Stimulated activated CD8-positive, alpha-beta memory T cell treated with anti-CD3 and anti-CD28 coated beads, Interleukin-4, amount 100 ng/mL, for 48 hours (primary cell): ENCODE measurements around the gene ZNF367.

Source experiments
- DNase-seq: peaks from one replicate; pipeline ENCODE4 v3.0.0-alpha.2; 2020

ZNF367 gene

DNA sequence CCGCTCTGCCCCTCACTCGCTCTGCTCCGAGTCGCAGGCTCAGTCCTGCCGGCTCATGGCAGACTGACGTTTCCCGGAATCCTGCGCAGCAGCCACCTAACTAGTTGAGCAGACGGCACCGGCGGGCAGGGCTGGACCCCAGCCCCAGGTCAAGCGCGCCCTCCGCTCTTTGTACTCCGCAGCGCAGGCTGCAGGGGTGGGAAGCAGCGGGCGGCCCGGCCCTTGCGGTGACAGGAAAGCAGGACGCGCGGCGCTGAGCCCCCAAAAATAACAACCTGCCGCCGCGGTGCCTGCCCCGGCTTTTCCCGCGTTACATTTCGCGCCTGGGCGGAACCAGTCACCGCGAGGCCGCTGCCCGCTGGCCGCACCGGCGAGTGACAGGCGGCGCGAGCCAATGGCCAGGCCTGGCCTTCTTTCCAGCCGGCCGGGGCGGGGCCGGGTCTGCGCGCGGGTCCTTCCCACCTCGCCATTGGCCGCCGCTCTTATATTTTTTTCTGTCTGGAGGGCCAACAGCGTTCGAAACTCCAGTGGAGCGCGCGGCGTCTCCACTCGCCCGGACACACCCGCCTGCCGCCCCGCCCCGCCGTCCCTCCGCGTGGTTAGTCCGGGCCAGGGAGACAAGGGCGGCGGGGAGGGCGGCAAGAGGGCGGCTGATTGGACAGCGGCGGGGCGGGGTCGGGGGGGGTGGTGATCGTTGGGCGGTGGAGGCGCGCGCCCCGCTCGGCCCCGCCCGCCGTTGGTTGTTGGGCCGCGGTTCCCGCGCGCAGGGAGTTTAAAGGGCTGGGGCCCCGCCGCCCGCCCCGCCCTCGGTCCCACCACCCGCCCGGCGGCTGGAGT lies at the start of gene ZNF367:
Gene ZNF367, minus strand, starts transcription at position 288 of the 837 bp plus-strand sequence. CDS start 338 bp downstream, outside the sequence.
- DNase-seq = peak; percentile 94

DNA sequence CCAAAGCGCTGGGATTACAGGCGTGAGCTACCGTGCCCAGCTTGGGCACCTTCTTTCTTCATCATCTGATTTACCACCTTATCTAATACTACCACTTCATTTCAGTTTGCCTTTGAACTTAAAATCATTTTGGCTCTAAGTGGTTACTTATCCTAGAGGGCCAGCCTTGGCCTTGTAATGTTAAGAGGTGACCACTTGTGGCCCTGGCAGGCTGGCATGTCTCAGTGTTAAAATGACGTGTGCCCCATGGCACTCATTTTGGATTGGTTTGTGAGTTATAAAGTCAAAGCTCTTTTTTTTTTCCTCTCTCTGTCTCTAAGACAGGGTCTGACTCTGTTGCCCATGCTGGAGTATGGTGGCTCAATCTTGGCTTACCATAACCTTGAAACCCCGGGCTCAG lies 49.6 kb upstream of the ZNF367 start:
- no peak for DNase-seq

DNA sequence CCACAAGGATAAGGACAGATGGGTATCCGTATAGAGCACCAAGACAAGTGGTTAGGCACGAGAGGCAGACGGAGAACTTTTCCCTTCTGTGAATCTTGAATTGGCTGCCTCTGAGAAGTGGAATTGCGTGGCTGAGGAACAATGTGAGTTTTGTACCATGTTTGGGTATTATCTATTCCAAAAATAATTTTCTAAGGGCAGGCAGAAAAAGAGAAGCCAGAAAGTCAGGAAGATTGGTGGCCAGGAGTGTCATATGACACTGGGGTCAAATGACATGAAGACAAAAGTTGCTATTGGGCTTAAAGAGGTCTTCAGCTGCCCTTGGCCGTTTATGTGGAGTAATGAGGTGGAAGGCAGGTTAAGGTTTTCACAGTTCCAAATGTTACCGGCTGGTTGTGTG lies 46.3 kb upstream of the ZNF367 start:
- DNase-seq = no peak

DNA sequence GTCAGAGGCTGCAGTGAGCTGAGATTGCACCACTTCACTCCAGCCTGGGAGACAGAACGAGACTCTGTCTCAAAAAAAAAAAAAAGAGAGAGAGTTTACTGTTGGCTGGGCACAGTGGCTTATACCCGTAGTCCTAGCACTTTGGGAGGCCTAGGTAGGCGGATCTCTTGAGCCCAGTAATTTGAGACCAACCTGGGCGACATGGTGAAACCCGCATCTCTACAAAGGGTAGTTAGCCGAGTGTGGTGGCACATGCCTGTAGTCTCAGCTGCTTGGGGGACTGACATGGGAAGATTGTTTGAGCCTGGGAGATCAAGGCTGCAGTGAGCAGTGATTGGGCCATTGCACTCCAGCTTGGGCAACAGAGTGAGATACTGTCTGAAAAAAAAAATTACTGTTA lies 44.4 kb upstream of the ZNF367 start:
- no peak for DNase-seq

DNA sequence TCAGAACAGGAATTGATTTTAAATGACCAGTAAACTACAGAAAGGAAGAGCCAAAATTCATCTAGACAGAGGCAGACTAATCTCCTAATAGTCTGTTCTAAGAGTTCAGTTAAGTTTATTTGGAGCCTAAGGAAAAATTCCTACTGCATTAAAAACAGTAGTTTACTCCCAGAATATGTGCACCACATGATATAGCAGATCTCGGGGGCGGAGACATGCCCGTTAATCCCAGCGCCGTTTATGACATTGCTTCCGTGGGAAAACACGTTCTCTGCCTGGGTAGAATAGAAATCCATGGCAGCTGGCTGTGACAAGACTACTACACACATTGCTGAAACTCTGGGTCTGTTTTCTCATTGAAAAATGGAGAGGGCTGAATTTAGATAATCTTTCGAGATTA lies 43.2 kb upstream of the ZNF367 start:
- no peak for DNase-seq

DNA sequence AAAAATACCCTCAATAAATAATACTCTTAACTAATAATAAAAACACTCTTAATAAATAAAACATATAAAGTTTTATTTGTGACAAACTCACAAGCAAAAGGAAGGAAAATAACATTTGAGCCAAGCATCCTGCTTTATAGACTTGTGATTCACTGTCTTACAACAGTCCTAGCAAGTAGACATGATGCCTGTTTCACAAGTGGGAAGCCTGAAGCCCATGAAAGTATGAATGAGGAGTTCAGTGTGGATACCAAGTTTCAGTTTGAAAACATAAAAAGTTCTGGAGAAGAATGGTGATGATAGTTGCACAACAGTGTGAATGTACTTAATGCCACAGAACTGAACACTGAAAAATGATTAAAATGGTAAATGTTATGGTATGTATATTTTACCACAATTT lies 42.7 kb upstream of the ZNF367 start:
- no peak for DNase-seq

DNA sequence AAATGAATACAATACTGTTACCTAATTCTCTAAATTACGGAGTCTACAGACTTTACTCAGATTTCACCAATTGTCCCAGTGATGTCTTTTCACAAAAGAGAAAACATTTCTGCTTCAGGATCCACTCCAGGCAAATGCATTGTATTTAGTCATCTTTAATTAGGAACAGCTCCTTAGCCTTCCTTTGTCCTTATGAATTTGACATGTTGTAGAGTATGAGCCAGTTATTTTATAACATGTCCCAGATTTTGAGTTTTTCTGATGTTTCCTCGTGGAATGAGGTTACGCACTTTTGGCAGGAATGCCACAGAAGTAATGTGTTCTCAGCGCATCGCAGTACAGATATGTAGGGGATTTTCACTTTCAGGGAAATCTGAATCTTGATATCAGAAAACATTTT lies 42.3 kb upstream of the ZNF367 start:
- DNase-seq = no peak

DNA sequence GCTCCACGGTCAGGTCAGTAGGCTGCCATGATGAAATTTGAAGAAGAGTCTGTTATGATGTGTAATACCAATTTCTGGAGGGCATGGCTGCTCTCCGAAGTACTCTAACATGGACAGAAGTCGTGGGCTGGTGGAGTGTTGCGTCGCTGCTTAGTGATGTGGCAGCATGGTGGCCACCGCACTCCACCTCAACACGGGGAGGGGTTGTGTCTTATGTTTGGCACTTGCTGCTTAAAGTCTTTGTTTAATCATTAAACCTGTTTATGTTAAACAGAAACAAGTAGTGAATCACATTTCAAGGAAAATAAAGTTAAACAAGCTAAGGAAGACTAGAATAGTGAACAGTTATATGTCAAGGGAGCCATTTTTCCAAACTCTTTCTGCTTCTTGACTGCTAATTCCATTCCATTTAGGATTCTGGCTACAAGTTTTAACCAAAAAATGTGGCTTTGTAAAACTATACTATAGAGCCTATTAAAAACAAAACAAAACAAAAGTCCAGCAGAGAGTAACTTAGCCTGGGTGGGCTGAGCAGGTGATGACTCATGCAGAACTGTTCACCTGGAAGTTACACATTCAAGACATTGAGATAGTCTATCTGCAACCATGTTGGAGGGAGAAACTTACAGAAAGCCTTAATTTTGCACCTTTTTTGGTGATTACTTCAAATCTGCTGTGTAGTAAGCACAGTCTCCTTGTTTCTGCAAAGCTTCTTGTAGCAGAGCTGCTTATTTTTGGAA lies 41.3 kb upstream of the ZNF367 start:
- no peak for DNase-seq

DNA sequence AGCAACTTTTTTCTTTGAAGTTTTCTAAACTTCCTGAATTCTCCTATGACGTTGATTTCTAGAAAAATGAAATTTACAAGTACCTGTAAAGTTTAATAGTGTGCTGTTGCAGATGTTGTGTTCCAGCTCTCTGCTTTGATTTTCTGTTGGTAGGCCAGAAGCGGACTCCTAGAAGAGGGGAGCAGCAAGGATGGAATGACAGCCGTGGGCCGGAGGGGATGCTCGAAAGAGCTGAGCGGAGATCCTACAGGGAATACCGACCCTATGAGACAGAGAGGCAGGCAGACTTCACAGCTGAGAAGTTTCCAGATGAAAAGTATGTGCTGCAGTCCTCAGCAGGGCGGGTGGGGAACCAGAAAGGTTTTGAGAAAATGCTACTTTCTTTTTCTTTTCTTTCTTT lies 40.1 kb upstream of the ZNF367 start:
- no peak for DNase-seq

DNA sequence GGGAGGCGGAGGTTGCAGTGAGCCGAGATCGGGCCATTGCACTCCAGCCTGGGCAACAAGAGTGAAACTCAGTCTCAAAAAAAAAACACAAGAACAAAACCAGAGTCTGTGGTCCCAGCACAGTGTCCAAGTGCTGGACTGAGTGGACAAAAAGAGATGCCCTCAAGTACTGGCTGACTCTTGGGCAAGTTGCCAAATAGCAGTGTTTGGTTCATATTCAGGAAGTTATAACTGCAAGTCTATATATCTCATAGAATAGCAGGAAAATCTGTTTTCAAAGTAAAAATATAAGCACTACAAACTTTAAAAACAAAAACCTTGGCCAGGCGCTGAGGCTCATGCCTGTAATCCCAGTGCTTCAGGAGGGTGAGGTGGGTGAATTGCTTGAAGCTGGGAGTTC lies 39.1 kb upstream of the ZNF367 start:
- no peak for DNase-seq

DNA sequence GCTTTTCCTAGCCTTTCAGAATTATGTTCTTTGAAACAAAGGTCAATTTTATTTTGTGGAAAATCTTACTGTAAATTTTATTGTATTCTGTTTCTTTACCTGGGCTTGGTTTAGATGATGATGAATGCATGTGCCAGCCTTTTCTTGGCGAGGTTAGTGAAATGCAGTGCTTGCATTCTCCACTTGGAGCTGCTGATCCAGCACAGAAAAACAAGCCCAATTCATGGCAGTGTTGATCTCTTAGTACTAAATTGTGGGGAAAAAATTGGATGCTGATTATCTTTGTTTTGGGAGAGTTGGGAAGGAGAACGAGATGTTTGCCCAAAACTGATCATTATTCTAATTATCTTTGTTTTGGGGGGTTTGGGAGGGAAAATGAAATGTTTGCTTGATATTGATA lies 35.5 kb upstream of the ZNF367 start:
- no peak for DNase-seq

DNA sequence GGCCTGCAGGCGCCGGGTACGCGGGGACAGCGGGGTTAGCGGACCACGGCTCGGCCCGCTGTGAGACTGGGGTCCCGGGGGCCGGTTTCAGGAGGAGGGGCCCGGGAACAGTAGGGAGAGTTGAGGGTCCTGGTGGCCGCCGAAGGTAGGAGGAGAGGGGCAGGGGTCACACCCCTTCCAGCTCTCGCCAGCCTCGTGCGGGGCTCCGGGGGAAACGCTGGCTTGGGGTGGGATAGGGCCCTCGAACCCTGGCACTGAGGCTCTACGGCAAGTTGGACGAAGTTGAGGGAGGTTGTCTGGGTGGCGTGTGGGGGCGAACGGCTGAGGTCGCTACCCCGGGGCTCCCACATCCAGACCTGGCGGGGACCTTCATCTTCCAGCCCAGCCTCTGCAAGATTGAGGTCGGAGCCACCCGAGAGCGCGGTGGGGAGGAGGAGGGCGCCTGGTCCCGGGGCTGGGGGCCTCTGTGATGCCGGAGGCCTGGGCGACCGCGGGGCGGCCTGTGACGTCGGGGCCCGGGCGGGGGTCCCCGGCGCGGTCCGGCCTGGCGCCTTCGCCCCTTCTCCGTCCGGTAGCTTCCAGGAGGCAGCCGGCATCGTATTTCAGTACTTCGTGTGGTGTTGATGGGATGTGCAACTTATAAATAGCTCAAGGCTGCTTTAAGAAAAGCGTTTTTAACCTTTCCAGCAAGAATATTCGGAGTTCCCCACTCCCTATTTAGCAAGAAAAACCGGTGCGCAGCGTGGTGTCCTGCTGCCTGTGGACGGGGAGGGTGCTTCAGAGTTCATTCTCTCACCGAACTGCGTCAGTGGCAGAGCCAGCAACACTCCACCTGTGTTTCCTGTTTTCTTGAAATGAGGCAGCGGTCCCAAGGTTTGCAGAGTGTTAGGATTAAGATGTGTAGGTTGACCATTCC lies 32.7 kb upstream of the ZNF367 start:
- peak; percentile 45 for DNase-seq

DNA sequence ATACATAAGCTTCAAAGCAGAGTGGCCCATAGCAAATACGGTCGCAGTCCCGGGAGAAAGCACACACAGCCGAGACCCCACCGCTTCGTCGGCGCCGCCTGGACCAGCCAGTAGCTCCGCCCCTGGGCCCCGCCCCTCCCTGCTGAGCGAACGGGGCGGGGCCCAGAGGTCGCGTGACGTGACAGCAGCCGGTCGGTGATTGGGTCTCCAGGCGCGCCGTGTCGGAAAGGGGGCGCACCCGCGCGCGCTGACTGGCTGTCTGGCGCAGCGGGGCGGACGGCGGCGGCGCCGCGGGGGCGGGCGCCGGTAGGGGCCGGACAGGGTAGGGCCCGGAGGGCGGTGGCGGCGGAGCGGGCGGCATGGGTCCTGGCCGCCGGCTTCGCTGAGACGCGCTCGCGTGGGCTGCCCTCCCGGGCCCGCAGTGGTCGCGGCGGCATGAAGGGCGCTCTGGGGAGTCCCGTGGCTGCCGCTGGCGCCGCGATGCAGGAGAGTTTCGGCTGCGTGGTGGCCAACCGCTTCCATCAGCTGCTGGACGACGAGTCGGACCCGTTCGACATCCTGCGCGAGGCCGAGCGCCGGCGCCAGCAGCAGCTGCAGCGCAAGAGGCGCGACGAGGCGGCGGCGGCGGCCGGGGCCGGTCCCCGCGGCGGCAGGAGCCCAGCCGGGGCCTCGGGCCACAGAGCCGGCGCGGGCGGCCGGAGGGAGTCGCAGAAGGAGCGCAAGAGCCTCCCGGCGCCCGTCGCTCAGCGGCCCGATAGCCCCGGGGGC lies 31.9 kb upstream of the ZNF367 start, which contains the start of gene HABP4:
Gene HABP4, plus strand, starts transcription at position 325 of the 768 bp plus-strand sequence. Its CDS starts 111 bp downstream, at position 436.
- peak; percentile 97 for DNase-seq

DNA sequence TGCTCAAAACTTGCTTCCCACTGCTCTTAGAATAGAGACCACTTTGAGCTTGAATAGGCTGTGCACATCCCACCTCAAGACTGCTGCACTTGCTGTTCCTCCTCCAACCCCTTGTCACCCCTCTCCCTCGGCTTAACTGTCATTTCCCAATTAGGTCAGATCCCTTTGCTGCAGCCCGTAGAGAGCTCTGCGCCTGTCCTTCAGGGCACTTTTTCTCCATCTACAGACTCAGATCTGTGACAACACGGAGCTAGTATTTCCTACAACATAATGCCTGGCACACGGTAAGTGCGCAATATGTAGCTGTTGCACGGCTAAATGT lies 31.3 kb upstream of the ZNF367 start:
- no peak for DNase-seq

DNA sequence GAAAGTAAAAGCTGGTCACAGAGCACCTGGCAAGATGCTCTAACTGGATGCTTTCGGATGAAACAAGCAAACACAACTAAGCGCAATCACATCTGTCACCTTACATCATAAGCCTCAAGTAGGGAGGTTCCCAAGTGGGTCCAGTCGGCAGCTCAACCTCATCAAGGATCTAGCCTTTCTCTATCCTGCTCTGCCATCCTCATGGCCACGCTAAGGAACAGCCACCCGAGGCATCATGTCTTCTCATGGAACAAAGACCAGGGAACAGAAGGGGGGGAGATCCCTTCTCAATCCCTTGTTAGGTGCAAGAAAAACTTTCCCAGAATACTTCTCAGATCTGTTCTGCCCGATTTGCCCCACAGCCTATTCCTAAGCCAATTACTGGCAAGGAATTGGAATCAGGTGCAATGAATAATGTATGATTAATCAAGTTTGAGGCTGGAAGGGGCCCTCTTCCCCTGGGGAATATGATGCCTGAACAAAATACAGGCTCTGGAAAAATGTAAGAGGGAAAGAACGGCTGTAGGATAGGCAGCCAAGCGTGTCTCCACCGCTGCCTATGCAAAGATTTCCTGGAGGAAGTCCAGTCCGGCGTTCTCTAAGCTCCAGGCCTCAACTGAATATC lies 30.5 kb upstream of the ZNF367 start:
- DNase-seq = no peak

DNA sequence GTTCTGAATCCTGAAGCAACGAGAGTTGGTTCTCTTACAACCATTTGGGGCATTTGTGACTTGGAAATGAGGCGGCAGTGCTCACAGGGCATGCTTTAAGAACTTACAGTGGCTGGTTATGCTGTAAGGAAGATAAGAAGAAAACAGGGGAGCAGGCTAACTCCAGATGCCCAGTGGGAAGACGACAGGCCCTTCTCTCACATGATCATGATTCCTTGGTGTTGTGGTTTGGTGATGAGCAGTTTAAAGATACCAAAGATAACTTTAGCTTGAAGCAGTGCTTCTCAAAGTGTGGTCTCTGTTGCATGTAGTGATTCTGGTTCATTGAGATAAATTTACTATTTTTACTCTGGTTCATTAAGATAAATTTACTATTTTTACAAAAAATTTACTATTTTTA lies 29.2 kb upstream of the ZNF367 start:
- DNase-seq = no peak

DNA sequence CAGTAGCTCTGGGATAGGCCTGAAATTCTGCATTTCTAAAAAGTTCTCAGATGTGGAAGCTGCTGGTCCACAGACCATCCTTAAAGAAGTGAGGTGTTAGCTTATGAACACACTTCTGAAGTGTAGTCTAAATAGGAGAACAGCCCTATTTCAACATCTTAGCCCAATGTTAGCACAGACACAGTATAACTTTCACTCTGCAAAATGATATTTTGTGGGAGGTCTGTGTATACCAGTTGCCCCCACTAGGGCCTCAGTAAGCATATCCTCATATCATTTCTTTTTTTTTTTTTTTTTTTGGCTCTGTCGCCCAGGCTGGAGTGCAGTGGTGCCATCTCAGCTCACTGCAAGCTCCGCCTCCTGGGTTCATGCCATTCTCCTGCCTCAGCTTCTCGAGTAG lies 24.3 kb upstream of the ZNF367 start:
- DNase-seq = no peak

DNA sequence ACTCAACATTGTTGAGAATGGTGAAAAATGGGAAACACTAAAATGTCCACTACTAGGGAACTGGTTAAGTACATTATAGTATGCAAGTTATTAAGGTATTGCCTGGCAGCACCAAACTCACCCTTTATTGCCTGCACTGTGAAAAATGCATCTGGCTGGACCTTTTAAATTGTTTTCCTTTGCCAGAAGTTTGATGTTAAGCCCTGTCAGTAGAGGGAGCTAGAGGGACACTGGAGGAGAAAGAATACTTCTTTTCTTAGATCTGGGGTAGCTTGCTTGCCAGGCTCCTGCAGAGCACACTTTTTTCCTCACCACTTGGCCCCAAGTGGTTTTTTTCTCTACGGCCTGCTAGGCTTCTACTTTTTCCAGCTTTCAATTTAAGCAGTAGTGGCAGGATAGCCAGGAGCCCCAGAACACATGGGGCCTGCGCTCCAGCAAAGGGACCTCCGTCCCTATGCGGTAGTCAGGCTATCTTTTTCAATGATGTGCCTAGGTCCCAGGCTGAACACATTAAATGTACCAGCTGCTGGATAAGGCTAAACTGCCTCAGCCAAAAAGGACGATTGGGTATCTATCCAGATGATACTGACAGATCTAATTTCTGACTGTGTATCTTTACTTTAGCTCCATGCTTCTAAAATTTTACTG lies 23.8 kb upstream of the ZNF367 start:
- no peak for DNase-seq

DNA sequence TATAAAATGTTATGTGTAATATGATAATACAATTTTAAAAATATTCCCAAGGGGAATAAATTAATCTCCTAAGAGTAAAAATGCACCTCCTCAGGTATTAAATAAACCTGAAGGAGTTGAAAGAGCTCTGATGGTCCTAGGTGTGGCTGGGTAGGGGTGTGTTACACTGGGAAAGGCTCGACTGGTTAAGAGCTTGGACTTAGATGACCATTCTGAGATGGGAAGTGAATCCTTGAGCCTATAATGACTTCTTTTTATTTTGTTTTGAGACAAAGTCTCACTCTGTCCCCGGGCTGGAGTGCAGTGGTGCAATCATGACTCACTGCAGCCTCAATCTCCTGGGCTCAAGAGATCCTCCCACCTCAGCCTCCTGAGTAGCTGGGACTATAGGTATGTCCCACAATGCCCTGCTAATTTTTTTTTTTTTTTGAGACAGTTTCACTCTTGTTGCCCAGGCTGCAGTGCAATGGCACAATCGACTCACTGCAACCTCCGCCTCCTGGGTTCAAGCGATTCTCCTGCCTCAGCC lies 22.6 kb upstream of the ZNF367 start:
- no peak for DNase-seq

DNA sequence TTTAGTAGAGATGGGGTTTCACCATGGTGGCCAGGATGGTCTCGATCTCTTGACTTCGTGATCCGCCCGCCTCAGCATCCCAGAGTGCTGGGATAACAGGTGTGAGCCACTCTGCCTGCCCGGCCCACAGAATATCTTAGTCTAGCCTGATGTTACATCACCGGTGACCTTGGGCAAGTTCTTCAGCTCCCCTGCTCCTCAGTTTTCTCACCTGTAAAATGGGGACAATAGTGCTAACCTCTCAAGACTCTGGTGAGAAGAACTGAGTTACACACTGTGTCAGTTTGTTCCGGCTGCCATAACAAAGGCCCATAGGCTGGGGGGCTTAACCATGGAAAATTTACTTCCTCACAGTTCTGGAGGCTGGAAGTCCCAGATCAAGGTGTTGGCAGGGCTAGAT lies 19.3 kb upstream of the ZNF367 start:
- no peak for DNase-seq

DNA sequence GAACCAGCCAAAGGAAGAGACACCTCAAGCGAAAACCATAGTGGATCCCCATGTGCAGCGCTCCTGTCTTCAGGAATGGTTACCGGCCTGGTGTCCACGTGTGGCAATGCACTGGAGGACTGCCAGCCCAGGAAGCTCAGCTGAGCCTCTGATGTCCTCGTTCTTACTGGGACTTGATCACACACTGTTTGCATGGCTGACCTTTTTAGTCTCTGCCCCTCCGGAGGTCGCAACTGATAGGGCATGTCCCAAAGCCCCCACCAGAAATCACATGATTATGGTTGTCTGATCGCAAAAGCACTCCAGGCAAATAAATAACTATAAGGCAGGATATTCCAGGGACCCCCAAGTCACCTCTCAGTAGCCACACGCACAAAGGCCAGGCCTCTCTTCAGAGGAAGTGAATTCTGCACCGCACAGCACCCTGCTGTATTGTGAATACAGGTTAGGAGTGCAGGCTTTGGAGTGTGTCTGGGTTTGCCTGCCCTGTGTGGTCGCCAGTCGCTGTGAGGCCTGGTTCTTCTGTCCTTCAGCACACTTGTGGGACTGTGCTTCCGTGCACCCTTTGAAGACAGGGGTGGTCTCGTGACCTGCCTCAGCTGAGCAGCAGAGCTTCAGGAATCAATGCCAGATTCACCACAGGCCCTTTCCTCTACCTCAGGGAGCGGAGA lies 18.4 kb upstream of the ZNF367 start:
- DNase-seq = no peak
